Esophagus (tissue), 2 donors: ENCODE data around the gene GPR162. TPM values are rescaled to one million over a fixed set of nuclear protein-coding genes. Genes with fewer than 3 reads are reported as not detected.

Experiments
- H3K27ac ChIP-seq, 2 donors: one replicate each; pipeline ENCODE4 v1.5.1; 2013; ENCODE audit warnings: low read depth in 2 of 2, mild to moderate bottlenecking in 2 of 2, inconsistent platforms in 1 of 2, low read length in 1 of 2, moderate library complexity in 1 of 2
- H3K27me3 ChIP-seq, 2 donors: one replicate each; pipeline ENCODE4 v1.6.1; 2013; ENCODE audit warnings: low read length in 2 of 2, control low read depth in 1 of 2, mild to moderate bottlenecking in 1 of 2; ENCODE audit not compliant: insufficient read depth in 2 of 2, control insufficient read depth in 1 of 2
- H3K36me3 ChIP-seq, 2 donors: one replicate each; pipeline ENCODE4 v1.6.1; 2013; ENCODE audit warnings: low read length in 1 of 2; ENCODE audit not compliant: control insufficient read depth in 2 of 2, insufficient read depth in 2 of 2
- H3K4me1 ChIP-seq, 2 donors: one replicate each; pipeline ENCODE4 v1.6.1; 2013; ENCODE audit warnings: low read length in 1 of 2; ENCODE audit not compliant: control insufficient read depth in 2 of 2, insufficient read depth in 2 of 2
- H3K4me3 ChIP-seq, 2 donors: one replicate each; pipeline ENCODE4 v1.5.1; 2013; ENCODE audit warnings: low read length in 2 of 2, mild to moderate bottlenecking in 2 of 2, low read depth in 1 of 2, moderate library complexity in 1 of 2
- H3K9me3 ChIP-seq, 2 donors: one replicate each; pipeline ENCODE4 v1.6.1; 2013; ENCODE audit warnings: mild to moderate bottlenecking in 2 of 2, low read depth in 1 of 2, low read length in 1 of 2, moderate library complexity in 1 of 2; ENCODE audit not compliant: control insufficient read depth in 2 of 2, insufficient read depth in 1 of 2
- WGBS, 2 donors: extraction: QIAGEN DNeasy Blood & Tissue Kit; methylation state at CpG; one replicate each; pipeline ENCODE4 v1.1.7; 2013; 5-methylcytosine and 5-hydroxymethylcytosine counted together
- polyA plus RNA-seq, 2 donors: library from polyadenylated mRNA; stranded (reverse); fragments of 200-250 nt; gene quantifications; one replicate each; pipeline ENCODE4 v1.2.3, GENCODE V29; 2013
- donor health status: healthy with polysubstance abuse.
- donor health status: Bipolar disorder and iron deficiency.

GPR162 gene
- polyA plus RNA-seq, 2 donors: 2.1 to 2.5 TPM

DNA sequence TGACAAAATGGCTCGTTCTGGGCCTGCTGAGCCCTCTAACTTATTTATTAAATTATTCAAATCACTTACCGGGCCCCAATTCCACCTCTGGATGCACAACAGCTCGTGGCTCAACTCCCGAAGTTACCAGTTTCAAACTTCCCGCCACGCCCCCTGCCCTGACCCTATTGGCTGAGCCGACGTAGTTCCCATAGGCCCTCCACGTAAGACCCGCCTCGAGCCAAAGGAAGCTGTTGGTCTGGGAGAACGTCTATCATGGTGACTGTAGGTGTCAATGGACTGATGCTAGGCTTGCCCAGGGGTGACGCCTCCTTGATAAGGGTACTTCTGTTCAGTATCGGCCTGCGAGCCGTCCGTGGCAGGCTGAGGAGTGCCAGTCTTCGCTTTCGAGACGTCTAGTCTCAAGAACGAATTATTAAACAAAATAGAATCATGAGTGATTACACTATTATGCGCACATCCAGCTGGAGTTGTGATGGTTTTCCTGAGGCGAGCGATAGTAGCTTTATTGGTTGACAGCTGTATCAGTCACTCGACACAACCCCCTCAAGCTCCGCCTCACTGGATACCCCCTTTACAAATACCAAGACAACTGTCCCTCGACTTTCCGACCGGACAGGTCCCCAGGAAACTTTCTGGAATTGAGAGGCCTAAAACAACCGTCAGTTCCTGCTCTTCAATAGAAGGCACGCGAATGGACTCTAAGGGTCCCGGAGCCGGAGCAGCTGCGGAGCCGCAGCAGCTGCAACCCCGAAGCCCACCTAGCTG, 29.7 kb downstream of the GPR162 start, which contains the start of gene CDCA3:
Gene CDCA3 (minus strand): TSS at position 134 of the 768 bp plus-strand sequence. CDS start 334 bp downstream, outside the sequence.
- Histone ChIP-seq H3K9me3 (no peaks in the 10 kb centered on the region), H3K4me3 (peak within 1 kb of the TSS; percentile 70 to 82), H3K27ac (peak within 1 kb of the TSS; percentile 94 to 99), H3K4me1 (peaks cover 4 to 9% of the 10 kb centered on the region in 2 donors), H3K27me3 (no peaks in the 10 kb centered on the region), H3K36me3 (peaks cover 0 to 5% of the 10 kb centered on the region in 2 donors)
- WGBS, 2 donors: 0% methylated on average over 37 of the region's 37 CpGs

DNA sequence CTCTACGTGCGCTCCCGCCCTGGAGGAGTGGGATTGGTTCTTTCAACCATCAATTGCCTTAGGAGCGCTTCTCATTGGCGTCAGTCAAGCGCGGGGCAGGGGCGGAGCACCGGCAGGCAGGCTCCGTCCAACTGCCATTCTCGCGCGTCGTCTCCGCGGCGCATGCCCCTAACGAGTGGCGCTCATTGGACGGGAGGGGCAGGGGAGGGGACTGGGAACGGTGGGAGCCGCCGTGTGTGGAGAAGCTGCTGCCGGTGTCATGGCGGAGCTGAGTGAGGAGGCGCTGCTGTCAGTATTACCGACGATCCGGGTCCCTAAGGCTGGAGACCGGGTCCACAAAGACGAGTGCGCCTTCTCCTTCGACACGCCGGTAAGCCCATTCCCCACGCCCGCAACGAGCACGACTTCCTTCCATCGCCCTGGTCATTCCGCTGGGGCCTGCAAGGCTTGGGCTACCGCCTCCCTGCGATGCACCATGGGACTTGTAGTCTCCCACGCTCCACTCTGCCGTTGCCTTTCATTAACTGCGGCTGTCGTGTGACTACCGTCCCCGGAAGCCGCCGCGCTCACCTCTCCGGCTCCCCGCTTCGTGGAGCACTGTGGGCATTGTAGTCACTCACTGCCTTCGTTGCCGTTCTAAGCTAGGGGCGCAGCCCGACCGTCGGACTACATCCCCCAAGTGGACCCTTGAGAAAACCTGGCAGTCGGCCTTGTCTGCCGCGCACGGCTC, 30.5 kb downstream of the GPR162 start, which contains the start of gene USP5:
Gene USP5 (plus strand): TSS at position 230 of the 730 bp plus-strand sequence. CDS start 30 bp downstream, at position 260.
- peak within 1 kb of the TSS; percentile 94 to 99 for H3K27ac ChIP-seq
- peak within 1 kb of the TSS; percentile 70 to 82 for H3K4me3 ChIP-seq
- H3K36me3 ChIP-seq: peaks cover 0 to 8% of the 10 kb centered on the region in 2 donors
- whole genome bisulfite sequencing, 2 donors: 0% methylated on average over 62 to 65 of the region's 65 CpGs
- peaks cover 4 to 9% of the 10 kb centered on the region in 2 donors for H3K4me1 ChIP-seq
- H3K9me3 ChIP-seq: no peaks in the 10 kb centered on the region
- no peaks in the 10 kb centered on the region for H3K27me3 ChIP-seq

DNA sequence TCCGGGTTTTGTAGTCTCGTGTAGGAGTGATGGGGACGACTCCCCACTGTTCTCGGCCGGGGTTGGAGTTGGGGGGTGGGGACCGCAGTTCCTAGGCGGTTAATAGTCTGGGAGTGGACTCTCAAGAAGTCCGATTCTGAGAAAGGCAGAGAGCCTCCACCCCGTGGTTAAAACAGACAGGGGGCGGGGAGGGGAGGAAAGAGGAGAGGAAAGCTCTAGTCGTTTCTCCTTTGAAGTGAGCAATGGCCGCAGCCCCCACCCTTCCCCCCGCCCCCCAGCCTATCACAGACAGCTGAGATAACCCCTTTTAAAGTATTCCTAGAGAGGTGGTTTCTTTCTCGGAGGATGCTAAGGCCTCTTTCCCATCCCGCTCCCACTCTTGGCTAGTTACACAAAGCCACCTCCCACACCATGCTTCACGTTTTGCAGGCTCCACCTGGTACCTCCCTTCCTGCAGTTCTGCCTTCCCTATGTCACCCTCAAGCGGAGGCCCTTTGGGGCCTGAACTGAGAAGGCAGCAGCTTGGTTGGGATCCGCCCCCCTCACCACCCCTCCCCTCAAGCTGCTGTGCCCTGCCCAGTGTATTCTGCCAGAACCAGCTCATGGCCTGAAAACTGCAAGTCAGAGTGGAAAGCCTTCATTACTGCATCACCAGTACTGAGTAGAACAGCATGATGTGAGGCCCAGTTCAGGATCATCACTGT, 31.2 kb downstream of the GPR162 start:
- Histone ChIP-seq H3K27ac (peak overlapping the region; percentile 53 to 82), H3K4me3 (peak overlapping the region; percentile 66 to 82), H3K4me1 (peaks cover 4 to 9% of the 10 kb centered on the region in 2 donors), H3K9me3 (no peaks in the 10 kb centered on the region), H3K36me3 (peaks cover under 1 to 13% of the 10 kb centered on the region in 2 donors), H3K27me3 (no peaks in the 10 kb centered on the region)
- 1 to 2% methylated on average over 18 of the region's 18 CpGs for WGBS, 2 donors

DNA sequence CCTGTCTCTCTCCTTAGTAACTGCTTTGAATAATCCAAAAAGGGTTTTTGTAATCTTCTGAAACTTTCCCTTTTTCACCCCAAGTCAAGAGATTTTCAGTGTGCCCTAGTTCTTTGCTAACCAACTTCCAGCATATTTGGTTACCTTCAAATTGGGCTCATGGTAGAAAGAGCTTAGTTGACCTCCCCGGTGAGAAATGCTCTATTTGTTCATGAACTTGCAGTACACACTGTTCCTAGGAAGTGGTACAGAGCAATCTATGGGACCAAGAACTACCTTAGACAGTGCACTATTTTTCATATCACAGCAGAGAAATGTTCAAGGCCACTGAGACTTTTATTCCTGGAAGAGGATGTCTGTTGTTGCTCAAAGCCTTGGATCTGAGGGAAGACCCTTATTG, 32.0 kb downstream of the GPR162 start:
- Histone ChIP-seq H3K4me1 (peaks cover 4 to 9% of the 10 kb centered on the region in 2 donors), H3K27me3 (no peaks in the 10 kb centered on the region), H3K36me3 (peaks cover 5 to 20% of the 10 kb centered on the region in 2 donors), H3K27ac (no peak overlapping the region), H3K9me3 (no peaks in the 10 kb centered on the region), H3K4me3 (no peak overlapping the region)
- WGBS, 2 donors: 55 to 67% methylated on average over 1 of the region's 1 CpG

DNA sequence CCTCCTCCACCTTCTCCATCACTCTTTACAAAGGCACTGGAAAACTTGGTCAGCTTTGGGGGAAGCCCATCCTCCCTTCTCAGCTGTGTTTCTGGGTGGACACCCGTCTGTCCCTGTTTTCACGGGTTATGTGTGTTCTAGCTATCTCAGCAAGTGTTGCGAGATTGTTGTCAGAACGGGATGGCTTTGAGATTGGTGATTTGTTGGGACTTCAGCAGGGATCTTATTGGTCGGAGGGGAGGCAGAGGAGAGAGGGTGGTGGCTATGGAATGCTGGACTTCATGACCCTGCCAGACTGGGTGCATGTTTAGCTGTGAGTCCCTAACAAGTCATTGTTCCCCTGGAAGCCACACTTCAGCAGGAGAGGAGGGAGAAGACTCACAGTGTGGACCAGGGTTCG, 32.4 kb downstream of the GPR162 start:
- H3K27ac ChIP-seq: no peak overlapping the region
- WGBS, 2 donors: 78% methylated on average over 6 of the region's 6 CpGs
- no peak overlapping the region for H3K4me3 ChIP-seq
- no peaks in the 10 kb centered on the region for H3K27me3 ChIP-seq
- H3K4me1 ChIP-seq: peaks cover 4 to 9% of the 10 kb centered on the region in 2 donors
- no peaks in the 10 kb centered on the region for H3K9me3 ChIP-seq
- H3K36me3 ChIP-seq: peaks cover 6 to 23% of the 10 kb centered on the region in 2 donors

DNA sequence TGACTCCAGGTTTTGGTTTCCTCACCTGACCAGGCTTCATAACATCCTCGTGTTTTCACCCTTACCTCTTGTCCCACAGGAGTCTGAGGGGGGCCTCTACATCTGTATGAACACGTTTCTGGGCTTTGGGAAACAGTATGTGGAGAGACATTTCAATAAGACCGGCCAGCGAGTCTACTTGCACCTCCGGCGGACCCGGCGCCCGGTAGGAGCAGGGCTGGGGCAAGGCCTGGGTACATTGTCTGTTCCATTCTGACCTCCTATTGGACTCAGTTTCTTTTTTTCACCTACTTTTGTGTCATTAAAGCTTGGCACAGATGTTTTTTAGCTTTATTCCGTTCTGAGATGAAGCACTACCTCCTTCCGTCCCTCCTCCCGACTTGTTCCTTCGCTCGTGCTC, 33.7 kb downstream of the GPR162 start:
- no peaks in the 10 kb centered on the region for H3K27me3 ChIP-seq
- peaks cover 4 to 9% of the 10 kb centered on the region in 2 donors for H3K4me1 ChIP-seq
- no peaks in the 10 kb centered on the region for H3K9me3 ChIP-seq
- WGBS, 2 donors: 91 to 92% methylated on average over 14 of the region's 14 CpGs
- peaks cover 9 to 34% of the 10 kb centered on the region in 2 donors for H3K36me3 ChIP-seq
- no peak overlapping the region for H3K4me3 ChIP-seq
- no peak overlapping the region for H3K27ac ChIP-seq

DNA sequence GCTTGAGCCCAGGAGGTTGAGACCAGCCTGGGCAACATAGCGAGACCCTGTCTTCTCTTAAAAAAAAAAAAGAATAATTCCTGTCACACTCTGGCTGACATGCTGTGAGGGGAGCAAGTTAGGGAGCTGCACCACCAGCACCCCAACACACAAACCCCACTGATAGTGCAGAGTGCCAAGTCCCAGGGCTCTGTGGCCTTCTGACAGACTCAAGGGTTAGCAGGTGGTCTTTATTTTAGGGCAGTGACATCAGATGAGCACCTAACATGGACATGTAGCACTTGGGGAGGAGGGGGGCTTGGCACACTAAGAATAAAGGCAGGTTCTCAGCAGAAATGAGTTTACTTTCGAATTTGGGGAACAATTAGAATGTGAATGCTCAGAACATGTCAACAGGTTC, 37.2 kb downstream of the GPR162 start:
- H3K9me3 ChIP-seq: no peaks in the 10 kb centered on the region
- 92 to 93% methylated on average over 2 of the region's 2 CpGs for WGBS, 2 donors
- no peaks in the 10 kb centered on the region for H3K27me3 ChIP-seq
- H3K27ac ChIP-seq: no peak overlapping the region
- H3K4me1 ChIP-seq: no peaks in the 10 kb centered on the region
- no peak overlapping the region for H3K4me3 ChIP-seq
- H3K36me3 ChIP-seq: peaks cover 23 to 51% of the 10 kb centered on the region in 2 donors

DNA sequence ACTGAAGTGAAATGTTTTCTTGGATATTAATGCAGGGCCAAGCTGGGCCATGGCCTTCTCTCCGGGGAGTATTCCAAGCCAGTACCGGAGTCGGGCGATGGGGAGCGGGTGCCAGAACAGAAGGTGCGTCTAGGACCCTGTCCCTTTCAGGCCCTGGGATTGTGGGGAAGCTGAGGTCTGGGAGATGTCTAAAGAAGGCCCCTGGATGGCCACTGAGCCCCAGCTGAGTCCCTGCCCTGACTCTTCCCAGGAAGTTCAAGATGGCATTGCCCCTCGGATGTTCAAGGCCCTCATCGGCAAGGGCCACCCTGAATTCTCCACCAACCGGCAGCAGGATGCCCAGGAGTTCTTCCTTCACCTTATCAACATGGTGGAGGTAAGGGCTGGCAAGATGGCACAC, 38.5 kb downstream of the GPR162 start:
- H3K27me3 ChIP-seq: no peaks in the 10 kb centered on the region
- 95 to 98% methylated on average over 9 of the region's 9 CpGs for WGBS, 2 donors
- no peaks in the 10 kb centered on the region for H3K4me1 ChIP-seq
- no peaks in the 10 kb centered on the region for H3K9me3 ChIP-seq
- H3K27ac ChIP-seq: no peak overlapping the region
- H3K36me3 ChIP-seq: peaks cover 26 to 60% of the 10 kb centered on the region in 2 donors
- no peak overlapping the region for H3K4me3 ChIP-seq

DNA sequence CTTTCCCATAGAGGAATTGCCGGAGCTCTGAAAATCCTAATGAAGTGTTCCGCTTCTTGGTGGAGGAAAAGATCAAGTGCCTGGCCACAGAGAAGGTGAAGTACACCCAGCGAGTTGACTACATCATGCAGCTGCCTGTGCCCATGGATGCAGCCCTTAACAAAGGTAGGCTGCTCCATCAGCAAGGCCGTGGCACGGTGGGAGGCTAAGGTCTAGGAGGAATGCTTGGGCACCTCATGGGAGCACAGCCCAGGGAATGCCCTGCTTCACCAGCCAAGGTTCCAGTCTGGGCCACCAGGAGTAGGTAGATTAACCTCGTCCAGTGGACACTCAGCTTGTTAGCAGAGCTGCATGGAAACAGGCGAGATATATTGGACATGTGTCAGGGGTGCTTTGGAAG, 39.3 kb downstream of the GPR162 start:
- Histone ChIP-seq H3K4me3 (no peak overlapping the region), H3K27me3 (no peaks in the 10 kb centered on the region), H3K27ac (no peak overlapping the region), H3K36me3 (peaks cover 26 to 61% of the 10 kb centered on the region in 2 donors), H3K9me3 (no peaks in the 10 kb centered on the region), H3K4me1 (no peaks in the 10 kb centered on the region)
- 95 to 96% methylated on average over 7 of the region's 7 CpGs for WGBS, 2 donors
